Stimulated activated CD4-positive, alpha-beta T cell treated with anti-CD3 and anti-CD28 coated beads, Interleukin-1b, Interleukin-23, amount 100 ng/mL, for 24 hours (primary cell): Measurements from ENCODE around the gene SLC29A2.
"Not testable (repeated sequence)": the region's sequence is repeated elsewhere in the genome, so short reads cannot be mapped to it uniquely, and the experiment has no call there.

ENCODE experiments used
- DNase-seq, 4 experiments: peaks; one replicate each; pipeline ENCODE4 v3.0.0-alpha.2; 2020; ENCODE audit warnings: low read depth in 4 of 4, low spot score in 1 of 4

SLC29A2 gene

DNA sequence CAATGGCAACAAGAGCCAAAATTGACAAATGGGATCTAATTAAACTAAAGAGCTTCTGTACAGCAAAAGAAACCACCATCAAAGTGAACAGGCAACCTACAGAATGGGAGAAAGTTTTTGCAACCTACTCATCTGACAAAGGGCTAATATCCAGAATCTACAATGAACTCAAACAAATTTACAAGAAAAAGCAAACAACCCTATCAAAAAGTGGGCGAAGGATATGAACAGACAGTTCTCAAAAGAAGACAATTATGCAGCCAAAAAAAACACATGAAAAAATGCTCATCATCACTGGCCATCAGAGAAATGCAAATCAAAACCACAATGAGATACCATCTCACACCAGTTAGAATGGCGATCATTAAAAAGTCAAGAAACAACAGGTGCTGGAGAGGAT, 51.3 kb downstream of the SLC29A2 start:
- DNase-seq: not testable (repeated sequence)

DNA sequence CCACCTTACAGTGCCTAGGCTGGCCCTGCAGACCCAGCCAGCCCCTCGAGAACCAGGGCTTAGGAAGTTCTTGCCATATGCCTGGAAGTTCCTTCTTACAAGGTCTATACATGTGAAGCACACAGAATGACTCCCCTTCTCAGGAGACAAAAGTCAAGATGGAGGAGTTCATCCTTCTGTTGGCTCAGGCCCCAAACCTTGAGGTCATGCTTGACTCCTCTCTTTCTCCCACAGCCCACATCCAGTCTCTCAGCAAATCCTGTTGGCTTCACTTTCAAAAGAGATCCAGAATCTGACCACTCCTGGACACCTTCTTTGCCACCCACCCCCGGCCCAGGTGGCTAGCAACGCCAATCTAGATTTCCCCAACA, 53.0 kb downstream of the SLC29A2 start:
- DNase-seq: no peak

DNA sequence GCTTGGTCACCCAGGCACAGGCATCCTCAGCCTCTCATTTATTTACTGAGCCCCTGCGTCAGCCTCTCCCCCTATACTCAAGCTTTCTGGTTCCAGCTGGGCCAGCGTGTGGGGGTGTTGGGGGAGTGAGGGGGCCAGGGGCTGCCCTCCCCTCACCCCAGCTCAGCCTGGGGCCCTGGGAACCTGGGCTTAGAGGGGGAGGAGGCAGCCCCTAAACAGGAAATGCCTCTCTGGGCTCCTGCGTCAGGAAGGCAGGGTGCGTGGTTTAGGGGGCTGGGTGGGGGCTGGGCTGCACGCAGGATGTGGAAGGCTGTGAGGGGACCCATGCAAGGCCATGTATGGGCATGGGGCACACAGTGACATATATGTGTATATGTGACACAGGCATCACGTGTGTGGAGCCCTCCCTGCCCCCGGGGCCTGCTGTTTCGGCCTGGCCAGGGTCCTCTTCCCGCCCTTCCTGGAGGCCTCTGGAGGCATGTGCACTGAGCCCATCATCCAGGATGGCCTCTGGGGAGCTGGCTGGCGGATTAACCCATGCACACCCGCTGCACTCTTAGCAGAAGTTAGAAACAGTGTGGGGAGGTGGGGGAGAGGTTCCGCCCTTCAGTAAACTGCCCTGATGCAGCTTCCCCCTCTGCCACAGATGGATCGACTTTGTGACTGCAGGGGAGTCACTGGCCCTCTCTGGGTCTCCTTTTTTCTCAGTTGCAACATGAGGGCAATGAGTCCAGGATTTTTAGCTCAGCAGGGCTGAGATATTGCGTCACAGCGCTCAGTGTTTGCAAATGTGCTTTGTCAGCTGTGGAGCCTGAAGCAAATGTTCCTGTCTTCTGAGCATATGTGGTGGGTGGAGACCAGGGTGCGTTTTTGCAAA, 53.6 kb downstream of the SLC29A2 start:
- DNase-seq: peak in 1 of 4 experiments; percentile 13

DNA sequence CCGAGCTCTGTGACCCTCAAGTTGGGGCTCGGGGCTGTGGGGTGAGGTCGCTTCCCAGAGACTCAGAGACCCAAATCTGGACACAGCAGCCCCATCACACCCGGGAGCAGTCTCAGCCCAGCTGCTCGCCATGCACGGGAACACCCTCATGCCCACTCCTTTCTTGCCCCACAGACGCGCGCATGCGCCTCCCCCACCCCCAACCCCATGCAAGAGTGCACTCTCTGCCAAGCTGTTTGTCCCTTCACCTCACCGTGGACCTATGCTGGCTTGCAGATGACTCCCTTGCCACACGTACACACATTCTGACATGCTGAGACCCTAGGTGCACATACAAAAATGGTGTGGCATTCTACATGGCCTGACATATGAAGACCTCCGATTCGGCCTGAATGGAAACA, 54.2 kb downstream of the SLC29A2 start:
- no peak for DNase-seq

DNA sequence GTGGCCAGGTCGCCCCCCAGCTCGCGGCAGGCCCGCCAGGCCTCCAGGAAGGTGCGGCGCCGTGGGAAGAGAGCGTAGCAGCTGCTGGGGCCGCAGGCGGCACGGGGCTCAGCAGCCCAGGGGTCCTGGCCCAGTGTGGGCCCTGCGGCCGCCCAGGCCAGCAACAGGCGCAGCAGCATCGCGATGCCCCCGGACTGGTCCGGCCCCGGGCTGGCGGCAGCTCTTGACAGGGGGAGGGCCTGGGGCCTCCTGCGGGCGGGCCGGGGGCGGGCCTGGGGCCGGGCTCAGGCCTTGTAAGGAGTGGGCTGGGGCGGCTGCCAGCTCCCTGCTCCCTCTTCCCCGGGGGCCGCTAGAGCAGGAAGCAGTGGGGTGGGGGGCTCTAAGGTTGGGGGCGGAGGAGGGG, 54.7 kb downstream of the SLC29A2 start, which contains the start of gene CD248:
CD248 (minus strand) TSS at position 196 of the 403 bp plus-strand sequence; CDS start at position 179, 17 bp downstream.
- no peak for DNase-seq

DNA sequence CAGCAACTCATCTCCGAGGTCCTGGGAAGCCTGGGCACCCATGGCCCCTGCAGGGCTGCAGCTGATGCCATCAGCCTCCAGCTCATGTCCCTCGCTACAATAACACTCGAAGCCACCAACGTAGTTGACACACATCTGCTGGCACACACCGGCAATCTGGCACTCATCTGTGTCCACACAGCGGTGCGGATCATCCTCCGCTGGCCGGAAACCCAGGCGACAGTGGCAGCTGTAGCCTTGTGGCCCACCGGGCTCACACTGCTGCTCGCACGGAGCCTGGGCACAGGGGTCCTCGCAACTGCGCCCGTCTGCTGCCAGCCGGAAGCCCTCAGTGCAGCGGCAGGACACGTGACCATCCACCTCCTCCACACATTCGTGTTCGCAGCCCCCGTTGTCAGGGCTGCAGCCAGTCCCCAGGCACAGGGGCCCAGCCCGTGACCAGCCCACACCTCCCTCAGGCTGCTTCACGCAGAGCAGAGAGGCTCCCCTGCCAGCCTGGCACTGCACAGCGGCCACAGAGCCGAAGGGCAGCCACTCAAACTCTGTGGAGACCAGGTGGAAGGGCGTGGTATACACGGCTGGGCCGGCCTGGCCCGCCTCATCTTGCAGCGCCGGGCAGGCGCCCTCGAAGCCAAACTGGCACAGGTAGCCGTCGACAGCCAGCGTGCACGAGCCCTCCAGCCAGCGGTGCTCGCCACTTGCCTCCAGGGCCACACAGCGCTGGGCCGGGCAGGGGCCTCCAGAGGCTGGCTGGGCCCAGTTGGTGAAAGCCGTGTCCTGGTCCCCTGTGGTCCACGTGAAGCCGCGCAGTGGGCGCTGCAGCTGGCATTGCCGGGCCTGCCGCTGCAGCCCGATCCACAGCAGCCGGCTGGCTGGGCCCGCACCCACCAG, 55.4 kb downstream of the SLC29A2 start:
- no peak for DNase-seq

DNA sequence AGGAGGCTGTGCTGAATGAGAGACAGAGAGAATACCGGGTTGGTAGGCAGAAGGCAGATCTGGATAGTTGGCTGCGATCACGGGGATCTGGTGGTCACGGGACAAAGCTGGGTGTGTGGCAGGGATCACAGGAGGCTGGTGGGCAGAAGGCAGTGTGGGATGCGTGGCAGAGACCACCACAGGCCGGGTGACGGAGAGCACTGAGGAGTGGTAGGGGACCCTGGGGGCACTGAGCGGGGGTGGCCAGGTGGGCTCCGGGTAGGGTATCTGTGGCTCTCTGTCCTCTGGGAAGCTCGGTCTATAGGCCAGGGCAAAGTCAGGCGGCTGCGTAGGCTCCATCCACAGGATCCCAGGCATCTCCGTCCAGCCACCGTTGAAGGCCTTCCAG, 56.1 kb downstream of the SLC29A2 start:
- DNase-seq: no peak

DNA sequence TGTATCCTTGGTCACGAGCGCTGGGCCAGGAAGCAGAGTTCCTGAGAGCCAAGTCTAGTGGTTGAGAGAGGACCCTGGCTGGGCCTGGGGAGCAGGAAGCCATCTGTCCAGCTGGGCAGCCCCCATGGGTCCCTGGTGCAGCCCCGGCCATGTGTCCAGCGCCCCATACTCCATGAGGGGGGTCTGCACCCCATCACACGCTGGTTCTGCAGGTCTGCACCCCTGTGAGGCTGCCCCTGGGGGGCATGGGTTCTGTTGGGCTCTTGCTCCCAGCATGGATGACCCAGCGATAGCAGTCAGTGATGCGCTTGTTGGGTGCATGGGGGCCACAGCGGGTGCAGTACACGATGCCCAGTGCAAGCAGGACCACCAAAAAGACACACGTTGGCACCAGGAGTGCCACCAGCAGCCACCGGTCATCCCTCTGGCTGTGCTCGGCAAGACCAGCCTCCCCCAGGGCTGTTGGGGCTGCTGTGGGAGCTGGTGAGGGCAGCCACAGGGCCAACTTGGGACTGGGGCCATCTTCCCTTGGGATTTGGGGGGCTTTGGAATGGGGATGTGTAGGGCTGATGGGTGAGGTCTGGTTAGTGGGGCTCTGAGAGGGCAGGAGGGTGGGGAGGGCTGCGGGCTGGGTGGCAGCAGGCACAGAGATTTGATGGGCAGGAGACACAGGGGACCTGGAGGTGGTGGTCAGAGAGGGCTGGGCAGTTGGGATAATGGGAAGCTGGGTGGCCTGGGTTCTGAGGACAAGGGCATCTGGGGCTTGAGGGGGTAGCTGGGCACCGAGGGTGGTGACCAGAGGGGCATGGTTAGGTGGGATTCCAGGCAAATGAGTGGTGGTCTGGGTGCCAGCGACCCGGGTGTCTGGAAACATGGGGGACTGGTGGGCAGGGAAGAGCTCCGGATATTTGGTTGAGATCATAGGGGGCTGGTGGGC, 56.7 kb downstream of the SLC29A2 start:
- no peak for DNase-seq

DNA sequence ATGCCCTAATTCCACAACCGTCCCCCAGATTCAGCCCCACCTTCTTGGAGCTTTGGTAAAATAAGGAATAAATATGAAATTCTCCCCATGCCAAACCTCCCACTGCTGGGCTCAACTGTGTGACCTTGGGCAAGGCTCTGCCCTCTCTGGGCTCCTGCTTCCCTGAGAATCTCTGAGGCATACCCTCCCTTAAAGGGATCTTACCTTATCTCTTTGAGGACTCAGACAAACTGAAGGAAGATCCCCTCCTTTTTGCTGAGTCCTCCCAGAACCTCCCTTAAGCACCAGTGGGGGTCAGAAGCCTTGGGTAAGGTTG, 57.4 kb downstream of the SLC29A2 start:
- no peak for DNase-seq

DNA sequence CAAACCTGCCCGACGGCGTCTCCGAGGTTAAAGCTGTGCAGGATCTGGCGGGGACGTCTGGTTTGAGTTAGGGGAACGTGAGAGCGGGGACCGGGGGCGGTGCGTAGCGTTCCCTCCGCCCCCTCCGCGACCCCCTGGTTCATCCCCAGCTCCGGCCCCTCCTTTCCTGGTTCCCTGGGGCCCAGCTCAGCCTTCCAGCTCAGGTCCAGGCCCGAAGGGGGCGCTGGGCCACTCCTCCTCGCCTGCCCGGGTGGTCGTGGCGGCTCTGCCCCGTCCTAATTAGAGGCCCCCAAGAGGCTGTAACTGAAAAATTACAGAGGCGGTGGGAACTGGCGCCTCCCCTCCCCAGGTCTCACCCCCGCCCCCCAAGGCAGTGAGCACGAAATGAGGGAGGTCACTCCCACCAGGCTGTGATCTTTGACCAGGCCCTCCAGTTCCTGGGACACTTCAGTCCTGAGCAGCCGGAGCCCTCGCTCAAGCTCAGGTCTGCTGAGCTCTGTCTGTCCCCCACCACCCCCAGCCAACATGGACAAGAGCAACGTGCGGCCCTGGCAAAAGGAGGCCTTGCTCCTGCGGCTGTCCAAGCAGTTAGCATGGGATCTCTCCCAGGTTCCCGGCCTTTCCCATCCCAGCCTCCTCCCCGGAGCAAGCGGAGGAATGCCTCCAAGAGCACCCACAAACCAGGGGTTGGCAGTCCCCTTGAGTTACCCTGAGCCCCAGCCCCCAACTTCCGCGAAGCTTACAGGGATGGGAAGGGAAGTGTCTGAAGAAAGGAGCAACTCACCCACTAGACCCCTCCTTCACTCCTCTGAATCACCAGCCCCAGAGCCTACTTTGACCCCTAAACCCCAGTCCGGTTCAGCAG, 58.0 kb downstream of the SLC29A2 start:
- no peak for DNase-seq

DNA sequence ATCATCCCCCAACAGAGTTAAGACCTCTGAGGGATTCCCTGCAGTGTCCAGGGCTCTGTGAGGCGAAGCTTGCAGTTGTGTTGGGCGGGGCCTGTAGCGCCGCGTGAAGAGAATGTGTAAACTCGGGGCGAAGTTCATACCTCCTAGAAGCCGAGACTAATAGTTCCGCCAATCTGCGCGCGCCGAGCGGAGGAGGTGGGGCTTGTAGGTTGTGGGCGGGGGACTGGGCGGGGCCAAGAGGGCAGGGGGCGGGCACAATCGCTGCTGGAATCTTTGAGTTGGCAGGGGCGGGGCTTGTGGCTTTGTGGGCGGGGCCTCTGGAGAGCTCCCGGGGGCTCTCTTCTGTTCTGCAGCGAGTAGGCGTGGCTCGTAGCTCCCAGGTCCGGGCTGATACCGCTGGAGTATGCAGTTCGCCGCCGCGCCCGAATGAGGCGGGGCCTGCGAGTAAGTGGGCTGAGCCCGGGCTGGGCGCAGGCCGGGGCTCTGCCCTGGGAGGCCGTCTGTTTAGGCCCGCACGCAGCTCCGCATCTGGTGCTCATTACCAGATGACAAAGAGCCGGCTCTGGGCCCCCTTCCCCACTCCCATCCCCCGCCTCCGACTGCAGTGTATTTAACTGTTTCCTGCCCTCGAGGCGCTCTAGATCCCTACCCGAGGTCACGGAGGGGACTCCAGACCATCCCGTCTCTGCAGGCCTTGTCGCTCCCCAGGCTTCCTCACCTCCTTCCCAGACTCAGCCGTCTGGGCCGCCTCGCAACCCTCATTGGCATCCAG, 58.8 kb downstream of the SLC29A2 start:
- peak; percentile 90 to 98 (median 96) for DNase-seq
